ENCODE results near the gene CRIP3. TPM values are rescaled to one million over a fixed set of nuclear protein-coding genes. Genes with fewer than 3 reads are reported as not detected.

CRIP3 gene
- total and polyA plus RNA-seq, 2 donors (not counting 3 experiments of a cell fraction or from before 2014, with no cell fraction given): not detected

- TF ChIP-seq POLR2A (IDR thresholded peaks at IDR 0.05; ENCODE audit: low read depth, low read length): no peak
- TF ChIP-seq GATA2 (IDR thresholded peaks at IDR 0.05; ENCODE audit: insufficient read depth, insufficient read length, low read depth, low read length): no peak
- no peak for TF ChIP-seq MYC (IDR thresholded peaks at IDR 0.05; ENCODE audit: low read depth, low read length)
- TF ChIP-seq EZH2 (IDR thresholded peaks at IDR 0.05; ENCODE audit: borderline replicate concordance, low read depth, low read length, severe bottlenecking): no peak
- TF ChIP-seq FOS (IDR thresholded peaks at IDR 0.05; ENCODE audit: borderline replicate concordance, insufficient read depth, low read length): no peak
- no peak for TF ChIP-seq POLR2AphosphoS5 (IDR thresholded peaks at IDR 0.05; ENCODE audit: insufficient read depth, low read depth, low read length)
- TF ChIP-seq, protein P1, sequence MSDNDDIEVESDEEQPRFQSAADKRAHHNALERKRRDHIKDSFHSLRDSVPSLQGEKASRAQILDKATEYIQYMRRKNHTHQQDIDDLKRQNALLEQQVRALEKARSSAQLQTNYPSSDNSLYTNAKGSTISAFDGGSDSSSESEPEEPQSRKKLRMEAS (IDR thresholded peaks at IDR 0.05; ENCODE audit: insufficient read depth, insufficient read length): no peak
- TF ChIP-seq JUN (IDR thresholded peaks at IDR 0.05; ENCODE audit: borderline replicate concordance, insufficient read depth, insufficient read length, low read depth): no peak
- TF ChIP-seq CTCF (IDR thresholded peaks at IDR 0.05; ENCODE audit: extremely low read depth in 1 of 2, insufficient read depth in 1 of 2, low read depth in 1 of 2, low read length in 2 of 2): no peak
- DNase-seq (ENCODE audit: low read depth, low spot score): no peak
- dilution Hi-C loops (cut with MboI; ENCODE audit: extremely low pct_ligation_motif_present, low sequenced_read_pairs) (no loop called here), intact Hi-C loops (cut with micrococcal nuclease) (no loop called here)
- CTCF ChIA-PET: interaction anchor here (0.6 to 5.0 kb wide), 4 partner anchors 8 to 106 kb away, joined by 4 to 49 read pairs (median 6); partner anchors contain the start of gene DNPH1
- Histone ChIP-seq H3K27me3 (ENCODE audit: control insufficient read depth in 2 of 2, insufficient read depth in 2 of 2, low read length in 2 of 2) (no peaks in the 10 kb centered on the region), H4K20me1 (replicated peaks; ENCODE audit: control insufficient read depth, extremely low read depth, insufficient read depth, low read length) (no peaks in the 10 kb centered on the region), H3K9ac (replicated peaks; ENCODE audit: extremely low read depth, insufficient read depth, low read length) (no peak overlapping the region), H3K4me1 (ENCODE audit: control insufficient read depth, extremely low read depth, insufficient read depth, low read length) (no peaks in the 10 kb centered on the region), H3K9me1 (replicated peaks; ENCODE audit: control insufficient read depth, extremely low read depth, insufficient read depth, low read length) (no peaks in the 10 kb centered on the region), H3K4me2 (ENCODE audit: insufficient read depth, low read length) (no peak overlapping the region), H3K9me3 (replicated peaks; ENCODE audit: control insufficient read depth, insufficient read depth, low read length) (no peaks in the 10 kb centered on the region), H3K27ac (ENCODE audit: insufficient read depth, low read depth, low read length) (no peak overlapping the region), H3K79me2 (ENCODE audit: control insufficient read depth, insufficient read depth, low read length) (no peaks in the 10 kb centered on the region), H3K4me3 (replicated peaks in 1 of 3; ENCODE audit: insufficient read depth in 1 of 3, low read depth in 1 of 3, low read length in 3 of 3) (no peak overlapping the region), H2AFZ (ENCODE audit: low read depth, low read length) (no peak overlapping the region), H3K36me3 (ENCODE audit: control insufficient read depth in 2 of 2, extremely low read depth in 1 of 2, insufficient read depth in 2 of 2, low read length in 2 of 2) (peaks cover 0 to 15% of the 10 kb centered on the region in 2 experiments)
- FAIRE-seq: no peak
- POLR2A ChIA-PET: no interaction called here
- BruUV-seq (replicated peaks): no TSS peak
Measured at GRCh38 chr6:43335469-43335868, 26.8 kb upstream of the CRIP3 start.
